ENCODE results near the gene CST6. TPM values are rescaled to one million over a fixed set of nuclear protein-coding genes. Genes with fewer than 3 reads are reported as not detected.
A peak's percentile ranks its signal among the peaks of the same experiment; 100 is the strongest.

Gene CST6
- total RNA-seq, 1 donor from 2014 or later, result not detected

GRCh38 chr11:66047541-66048365 lies 35.9 kb downstream of the CST6 start:
- Histone ChIP-seq H3K4me1 (peaks cover 24% of the 10 kb centered on the region), H3K4me3 (peak overlapping the region; percentile 86), H3K27ac (no peak overlapping the region), H3K36me3 (peaks cover 4% of the 10 kb centered on the region), H3F3A (ENCODE audit: low read depth) (peaks cover 43% of the 10 kb centered on the region), H3K27me3 (no peaks in the 10 kb centered on the region), H2AFZ (replicated peaks) (no peak overlapping the region), H3K4me2 (peak overlapping the region; percentile 94), H3K9me3 (ENCODE audit: low read depth) (no peaks in the 10 kb centered on the region), H3K9ac (no peak overlapping the region), H4K20me1 (ENCODE audit: low read depth) (peaks cover 8% of the 10 kb centered on the region), H3K79me2 (ENCODE audit: low read depth) (peaks cover 29% of the 10 kb centered on the region)
- no peak for DNase-seq (ENCODE audit: low spot score)
- Mint-ChIP-seq H3K4me3 (peak overlapping the region; percentile 90), H3K4me1 (peaks cover 43% of the 10 kb centered on the region), H3K27me3 (ENCODE audit: insufficient read depth, low read depth) (no peaks in the 10 kb centered on the region), H3K9me3 (peaks cover 2% of the 10 kb centered on the region), H3K27ac (no peak overlapping the region), H3K36me3 (peaks cover 3% of the 10 kb centered on the region)
- TF ChIP-seq EZH2phosphoT487 (IDR thresholded peaks at IDR 0.05) (no peak), EZH2 (IDR thresholded peaks at IDR 0.05) (no peak)
- TF ChIP-seq, protein P1, sequence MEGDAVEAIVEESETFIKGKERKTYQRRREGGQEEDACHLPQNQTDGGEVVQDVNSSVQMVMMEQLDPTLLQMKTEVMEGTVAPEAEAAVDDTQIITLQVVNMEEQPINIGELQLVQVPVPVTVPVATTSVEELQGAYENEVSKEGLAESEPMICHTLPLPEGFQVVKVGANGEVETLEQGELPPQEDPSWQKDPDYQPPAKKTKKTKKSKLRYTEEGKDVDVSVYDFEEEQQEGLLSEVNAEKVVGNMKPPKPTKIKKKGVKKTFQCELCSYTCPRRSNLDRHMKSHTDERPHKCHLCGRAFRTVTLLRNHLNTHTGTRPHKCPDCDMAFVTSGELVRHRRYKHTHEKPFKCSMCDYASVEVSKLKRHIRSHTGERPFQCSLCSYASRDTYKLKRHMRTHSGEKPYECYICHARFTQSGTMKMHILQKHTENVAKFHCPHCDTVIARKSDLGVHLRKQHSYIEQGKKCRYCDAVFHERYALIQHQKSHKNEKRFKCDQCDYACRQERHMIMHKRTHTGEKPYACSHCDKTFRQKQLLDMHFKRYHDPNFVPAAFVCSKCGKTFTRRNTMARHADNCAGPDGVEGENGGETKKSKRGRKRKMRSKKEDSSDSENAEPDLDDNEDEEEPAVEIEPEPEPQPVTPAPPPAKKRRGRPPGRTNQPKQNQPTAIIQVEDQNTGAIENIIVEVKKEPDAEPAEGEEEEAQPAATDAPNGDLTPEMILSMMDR (IDR thresholded peaks at IDR 0.05), result no peak

- Histone ChIP-seq H3K27ac (no peak within 1 kb of the TSS), H3K4me2 (peak within 1 kb of the TSS; percentile 94), H3F3A (ENCODE audit: low read depth) (peaks cover 43% of the 10 kb centered on the region), H3K9me3 (ENCODE audit: low read depth) (no peaks in the 10 kb centered on the region), H4K20me1 (ENCODE audit: low read depth) (peaks cover 16% of the 10 kb centered on the region), H3K79me2 (ENCODE audit: low read depth) (peaks cover 39% of the 10 kb centered on the region), H3K4me1 (peaks cover 31% of the 10 kb centered on the region), H3K4me3 (peak within 1 kb of the TSS; percentile 86), H2AFZ (replicated peaks) (peak within 1 kb of the TSS; percentile 81), H3K36me3 (peaks cover 4% of the 10 kb centered on the region), H3K27me3 (no peaks in the 10 kb centered on the region), H3K9ac (peak within 1 kb of the TSS; percentile 12)
- Mint-ChIP-seq H3K27ac (peak within 1 kb of the TSS; percentile 50), H3K9me3 (peaks cover 2% of the 10 kb centered on the region), H3K4me1 (peaks cover 49% of the 10 kb centered on the region), H3K4me3 (peak within 1 kb of the TSS; percentile 90), H3K27me3 (ENCODE audit: insufficient read depth, low read depth) (no peaks in the 10 kb centered on the region), H3K36me3 (peaks cover 7% of the 10 kb centered on the region)
- DNase-seq (ENCODE audit: low spot score), result peak; percentile 88
- TF ChIP-seq EZH2phosphoT487 (IDR thresholded peaks at IDR 0.05), result no peak
- TF ChIP-seq EZH2 (IDR thresholded peaks at IDR 0.05), result no peak
- TF ChIP-seq, protein P1 (IDR thresholded peaks at IDR 0.05), result no peak
These were observed 36.9 kb downstream of the CST6 start, which contains the start of gene GAL3ST3 for GRCh38 chr11:66048547-66049323. Gene GAL3ST3, minus strand, starts transcription at chr11:66049161. Its CDS starts 3,746 bp downstream, at chr11:66045415.

GRCh38 chr11:66050581-66051231 lies 38.9 kb downstream of the CST6 start:
- no peaks in the 10 kb centered on the region for H3K9me3 ChIP-seq (ENCODE audit: low read depth)
- peaks cover 11% of the 10 kb centered on the region for H4K20me1 ChIP-seq (ENCODE audit: low read depth)
- H3K79me2 ChIP-seq (ENCODE audit: low read depth), result peaks cover 52% of the 10 kb centered on the region
- H3K4me3 ChIP-seq, result peak overlapping the region; percentile 80
- Mint-ChIP-seq H3K4me1 (peaks cover 42% of the 10 kb centered on the region), H3K27me3 (ENCODE audit: insufficient read depth, low read depth) (no peaks in the 10 kb centered on the region), H3K27ac (peak overlapping the region; percentile 99), H3K4me3 (peak overlapping the region; percentile 96), H3K9me3 (no peaks in the 10 kb centered on the region), H3K36me3 (peaks cover 14% of the 10 kb centered on the region)
- H3K27ac ChIP-seq, result peak overlapping the region; percentile 92
- H3K4me2 ChIP-seq, result peak overlapping the region; percentile 87
- H3K4me1 ChIP-seq, result peaks cover 22% of the 10 kb centered on the region
- H3F3A ChIP-seq (ENCODE audit: low read depth), result peaks cover 32% of the 10 kb centered on the region
- DNase-seq (ENCODE audit: low spot score), result no peak
- peak overlapping the region; percentile 38 for H3K9ac ChIP-seq
- H3K36me3 ChIP-seq, result peaks cover 4% of the 10 kb centered on the region
- no peak overlapping the region for H2AFZ ChIP-seq (replicated peaks)
- no peaks in the 10 kb centered on the region for H3K27me3 ChIP-seq
- TF ChIP-seq, protein P1 (IDR thresholded peaks at IDR 0.05), result peak; percentile 3
- TF ChIP-seq EZH2 (IDR thresholded peaks at IDR 0.05), result no peak
- TF ChIP-seq EZH2phosphoT487 (IDR thresholded peaks at IDR 0.05), result no peak

Measured in neural progenitor cell (in vitro differentiated cells).